Activated CD8-positive, alpha-beta memory T cell treated with anti-CD3 and anti-CD28 coated beads, Interleukin-2, amount 10 ng/mL, durations not matched to agents 7 days and 5 days (primary cell): Measurements from ENCODE around the gene QRICH1. TPM values are rescaled to one million over a fixed set of nuclear protein-coding genes. Genes with fewer than 3 reads are reported as not detected.

Source experiments
- ATAC-seq: fragments of 150-1000 bp; cut with Tn5 transposase; one replicate; pipeline ENCODE4 v1.10.0; 2021; ENCODE audit warnings: moderate library complexity
- CTCF ChIA-PET: fragments of 350-600 bp; sonication (Branson Sonifier 250); formaldehyde crosslinking; loops from one replicate; lab custom pipeline; 2021; ENCODE audit warnings: antibody characterized with exemption; lab: Charles Lee
- DNase-seq: peaks from one replicate; pipeline ENCODE4 v3.0.0-alpha.2; 2020
- H3K27ac Mint-ChIP-seq: one replicate; pipeline ENCODE4 v1.8.0; 2021; ENCODE audit warnings: mild to moderate bottlenecking, mixed read lengths
- H3K27me3 Mint-ChIP-seq: one replicate; pipeline ENCODE4 v1.8.0; 2021; ENCODE audit warnings: mixed read lengths
- H3K36me3 Mint-ChIP-seq: one replicate; pipeline ENCODE4 v1.8.0; 2021; ENCODE audit warnings: mild to moderate bottlenecking, mixed read lengths
- H3K4me1 Mint-ChIP-seq: one replicate; pipeline ENCODE4 v1.8.0; 2021; ENCODE audit warnings: mixed read lengths
- H3K4me3 Mint-ChIP-seq: one replicate; pipeline ENCODE4 v1.8.0; 2021; ENCODE audit warnings: mild to moderate bottlenecking, moderate library complexity, mixed read lengths
- H3K9me3 Mint-ChIP-seq: one replicate; pipeline ENCODE4 v1.8.0; 2022; ENCODE audit warnings: low read depth, mixed read lengths
- total RNA-seq, 2 experiments: library from RNA; stranded (reverse); gene quantifications; one replicate each; pipeline ENCODE4 v1.2.3, GENCODE V29; 2021

The QRICH1 gene
- total RNA-seq, 2 experiments from 2014 or later, result 142 to 149 TPM

DNA sequence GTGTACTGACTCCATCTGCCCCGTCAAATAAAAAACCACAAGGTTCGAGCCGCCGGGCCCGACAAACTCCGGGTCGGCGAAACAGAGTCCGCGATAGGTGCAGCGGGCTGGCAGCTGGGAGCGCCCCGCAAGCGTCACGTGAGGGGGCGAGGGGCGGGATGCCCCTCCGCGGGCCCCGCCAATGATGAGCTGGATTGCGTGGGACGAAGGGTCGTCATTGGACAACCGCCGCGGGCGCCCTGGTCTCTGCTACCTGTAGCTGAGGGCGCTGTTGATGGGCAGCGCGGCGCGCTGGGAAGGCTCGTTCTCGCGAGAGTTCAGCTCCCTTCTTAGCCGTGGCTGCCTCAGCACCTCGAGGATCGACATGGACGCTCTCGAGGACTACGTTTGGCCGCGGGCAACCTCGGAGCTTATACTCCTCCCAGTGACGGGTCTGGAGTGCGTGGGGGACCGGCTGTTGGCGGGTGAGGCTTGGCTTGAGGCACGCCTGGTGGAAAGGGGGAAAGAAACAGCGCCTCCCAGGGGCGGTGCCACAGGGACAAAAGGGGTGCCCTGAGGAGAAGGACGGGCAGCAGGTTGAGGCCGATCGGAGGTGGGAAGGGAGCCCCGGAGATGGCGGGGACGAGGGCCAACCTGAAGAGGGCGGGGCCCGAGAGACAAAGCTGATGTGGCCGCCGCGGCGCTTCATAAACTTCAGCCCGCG lies 86.7 kb downstream of the QRICH1 start, which contains the start of gene WDR6:
Gene WDR6 (plus strand): TSS at position 324 of the 703 bp plus-strand sequence. CDS start 41 bp downstream, at position 365.
- ATAC-seq, result peak; percentile 91
- H3K9me3 Mint-ChIP-seq, result no peaks in the 10 kb centered on the region
- H3K27me3 Mint-ChIP-seq, result no peaks in the 10 kb centered on the region
- H3K27ac Mint-ChIP-seq, result peak within 1 kb of the TSS; percentile 95
- peaks cover 7% of the 10 kb centered on the region for H3K36me3 Mint-ChIP-seq
- H3K4me3 Mint-ChIP-seq, result peak within 1 kb of the TSS; percentile 87
- CTCF ChIA-PET, result interaction anchor here (0.6 to 5.6 kb wide), 20 partner anchors 8 to 606 kb away, joined by 3 to 127 read pairs (median 4); partner anchors contain the start of genes ARIH2, DALRD3, IMPDH2 and KLHDC8B
- peak; percentile 99 for DNase-seq
- H3K4me1 Mint-ChIP-seq, result peaks cover 23% of the 10 kb centered on the region

DNA sequence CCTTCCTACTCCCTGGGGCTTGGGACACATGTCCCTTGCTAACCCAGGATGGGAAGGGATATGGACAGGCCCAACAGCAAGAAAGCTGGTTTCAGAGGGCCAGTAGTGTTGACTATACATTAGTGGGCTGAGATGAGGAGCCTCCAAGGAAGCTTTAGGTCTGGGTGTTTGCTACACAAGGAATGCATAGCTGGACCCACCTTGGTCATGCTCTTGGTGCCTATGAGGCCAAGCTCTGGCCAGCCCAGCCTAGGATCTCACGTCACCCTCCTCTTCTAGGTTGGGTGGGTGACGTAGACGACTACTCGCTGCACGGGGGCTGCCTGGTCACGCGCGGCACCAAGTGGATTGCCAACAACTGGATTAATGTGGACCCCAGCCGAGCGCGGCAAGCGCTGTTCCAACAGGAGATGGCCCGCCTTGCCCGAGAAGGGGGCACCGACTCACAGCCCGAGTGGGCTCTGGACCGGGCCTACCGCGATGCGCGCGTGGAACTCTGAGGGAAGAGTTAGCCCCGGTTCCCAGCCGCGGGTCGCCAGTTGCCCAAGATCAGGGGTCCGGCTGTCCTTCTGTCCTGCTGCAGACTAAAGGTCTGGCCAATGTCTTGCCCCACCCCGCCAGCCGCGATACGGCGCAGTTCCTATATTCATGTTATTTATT lies 87.3 kb downstream of the QRICH1 start:
- no peaks in the 10 kb centered on the region for H3K9me3 Mint-ChIP-seq
- DNase-seq (no peak), ATAC-seq (no peak)
- H3K4me1 Mint-ChIP-seq, result peaks cover 20% of the 10 kb centered on the region
- peaks cover 2% of the 10 kb centered on the region for H3K36me3 Mint-ChIP-seq
- H3K27ac Mint-ChIP-seq, result peak overlapping the region; percentile 95
- H3K27me3 Mint-ChIP-seq, result no peaks in the 10 kb centered on the region
- CTCF ChIA-PET, result interaction anchor here (0.7 to 5.6 kb wide), 19 partner anchors 9 to 606 kb away, joined by 3 to 127 read pairs (median 4); partner anchors contain the start of genes ARIH2, DALRD3, IMPDH2 and KLHDC8B
- peak overlapping the region; percentile 87 for H3K4me3 Mint-ChIP-seq

DNA sequence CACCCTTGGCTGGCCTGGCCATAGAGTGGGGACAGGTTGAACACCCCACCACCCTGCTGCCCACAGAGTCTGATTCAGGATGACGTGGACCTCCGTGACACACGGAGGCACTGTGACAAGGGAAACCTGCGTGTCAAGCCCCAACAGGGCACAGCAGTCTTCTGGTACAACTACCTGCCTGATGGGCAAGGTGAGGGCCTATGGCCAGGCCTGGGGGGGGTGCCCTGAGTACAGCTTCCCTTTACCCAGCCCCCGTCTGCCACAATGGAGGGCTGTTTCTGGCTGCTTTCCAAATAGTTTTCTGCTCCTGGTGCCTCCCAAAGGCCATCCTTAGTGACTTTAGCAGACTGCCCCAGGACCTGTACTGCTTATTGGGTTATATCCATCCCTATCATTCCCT lies 87.9 kb downstream of the QRICH1 start:
- DNase-seq, result no peak
- Mint-ChIP-seq H3K27ac (peak overlapping the region; percentile 95), H3K4me3 (peak overlapping the region; percentile 87), H3K4me1 (peaks cover 20% of the 10 kb centered on the region), H3K27me3 (no peaks in the 10 kb centered on the region), H3K9me3 (no peaks in the 10 kb centered on the region), H3K36me3 (peaks cover 2% of the 10 kb centered on the region)
- CTCF ChIA-PET, result interaction anchor here (2.6 to 5.6 kb wide), 3 partner anchors 9 to 16 kb away, joined by 16 to 127 read pairs (median 101); partner anchors contain the start of genes DALRD3, NDUFAF3 and P4HTM
- ATAC-seq, result no peak

DNA sequence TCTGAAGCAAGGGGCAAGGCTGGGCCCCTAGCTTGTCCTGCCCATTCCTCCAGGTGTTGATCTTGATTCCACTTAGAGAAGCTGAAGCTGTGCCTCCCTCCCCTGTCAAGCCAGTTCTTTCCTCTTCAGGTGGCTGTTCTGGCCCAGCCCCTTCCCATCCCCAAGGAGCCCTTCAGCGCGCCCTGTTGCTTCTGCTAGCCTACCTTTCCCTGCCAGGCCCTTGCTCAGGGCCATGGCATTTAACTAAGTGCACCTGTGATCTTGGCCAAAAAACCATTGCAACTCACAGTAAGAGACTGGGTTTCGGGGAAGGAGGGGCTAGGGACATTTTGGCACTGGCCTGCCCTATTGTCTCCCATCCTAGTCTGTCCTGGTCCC lies 88.6 kb downstream of the QRICH1 start:
- Mint-ChIP-seq H3K4me1 (peaks cover 20% of the 10 kb centered on the region), H3K27me3 (no peaks in the 10 kb centered on the region), H3K9me3 (no peaks in the 10 kb centered on the region), H3K36me3 (peaks cover 2% of the 10 kb centered on the region), H3K27ac (no peak overlapping the region), H3K4me3 (no peak overlapping the region)
- CTCF ChIA-PET, result interaction anchor here (5.6 kb wide), 2 partner anchors 14 to 15 kb away, joined by 101 to 127 read pairs; partner anchors contain the start of genes DALRD3, NDUFAF3 and P4HTM
- ATAC-seq (no peak), DNase-seq (no peak)

DNA sequence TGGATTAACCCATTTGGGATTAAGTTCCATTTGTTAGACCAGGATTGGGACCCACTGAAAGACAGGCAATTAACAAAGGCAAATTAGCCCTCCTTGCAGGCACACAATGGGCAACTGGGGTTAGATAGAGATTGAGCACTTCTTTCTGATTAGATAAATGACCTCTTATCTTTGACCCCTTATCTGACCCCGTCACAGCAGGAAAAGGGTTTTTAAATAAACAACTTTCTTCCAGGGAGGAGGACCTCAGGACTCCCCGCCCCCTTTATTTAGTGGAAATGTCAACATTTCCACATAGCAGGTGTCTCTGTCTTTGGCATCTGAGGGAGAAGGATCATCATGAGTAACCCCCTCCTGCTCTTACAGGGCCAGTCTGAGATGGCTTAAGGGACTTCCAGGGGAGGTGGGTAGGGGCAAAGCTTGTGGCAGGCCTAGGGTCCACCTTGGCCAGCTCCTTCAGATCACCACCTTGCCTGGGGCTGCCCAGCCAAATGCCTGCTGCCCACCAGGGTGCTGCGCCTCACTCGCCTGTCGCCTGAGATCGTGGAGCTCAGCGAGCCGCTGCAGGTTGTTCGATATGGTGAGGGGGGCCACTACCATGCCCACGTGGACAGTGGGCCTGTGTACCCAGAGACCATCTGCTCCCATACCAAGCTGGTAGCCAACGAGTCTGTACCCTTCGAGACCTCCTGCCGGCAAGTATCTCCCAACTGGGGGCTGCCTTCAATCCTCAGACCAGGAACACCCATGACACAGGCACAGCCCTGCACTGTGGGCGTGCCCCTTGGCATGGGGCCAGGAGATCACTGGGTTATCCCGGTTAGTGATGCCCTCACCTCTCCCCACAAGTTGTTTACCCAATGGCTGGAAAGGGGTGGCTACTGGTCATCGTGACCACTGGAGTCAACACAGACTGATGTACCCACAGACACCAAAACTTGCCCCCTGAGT lies 89.2 kb downstream of the QRICH1 start:
- DNase-seq (no peak), ATAC-seq (no peak)
- Mint-ChIP-seq H3K4me1 (peaks cover 20% of the 10 kb centered on the region), H3K27me3 (no peaks in the 10 kb centered on the region), H3K27ac (no peak overlapping the region), H3K9me3 (no peaks in the 10 kb centered on the region), H3K36me3 (peaks cover 2% of the 10 kb centered on the region), H3K4me3 (no peak overlapping the region)
- CTCF ChIA-PET, result interaction anchor here (5.6 kb wide), 2 partner anchors 14 to 15 kb away, joined by 101 to 127 read pairs; partner anchors contain the start of genes DALRD3, NDUFAF3 and P4HTM

DNA sequence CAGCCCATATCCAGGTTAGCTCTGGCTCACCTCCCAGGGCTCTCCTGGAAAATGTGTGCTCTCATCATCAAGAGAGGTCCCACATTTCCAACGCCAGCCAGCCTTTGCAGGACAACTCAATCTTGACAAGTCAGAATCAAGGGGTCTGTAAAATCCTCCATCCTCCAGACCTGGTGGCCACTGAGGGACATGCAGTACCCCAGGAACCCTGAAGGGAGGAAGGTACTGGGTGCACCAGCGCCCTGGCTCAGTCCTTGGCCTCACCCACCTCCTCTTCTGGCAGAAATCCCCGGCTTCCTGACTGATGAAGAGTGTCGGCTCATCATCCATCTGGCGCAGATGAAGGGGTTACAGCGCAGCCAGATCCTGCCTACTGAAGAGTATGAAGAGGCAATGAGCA lies 92.7 kb downstream of the QRICH1 start:
- ATAC-seq, result no peak

DNA sequence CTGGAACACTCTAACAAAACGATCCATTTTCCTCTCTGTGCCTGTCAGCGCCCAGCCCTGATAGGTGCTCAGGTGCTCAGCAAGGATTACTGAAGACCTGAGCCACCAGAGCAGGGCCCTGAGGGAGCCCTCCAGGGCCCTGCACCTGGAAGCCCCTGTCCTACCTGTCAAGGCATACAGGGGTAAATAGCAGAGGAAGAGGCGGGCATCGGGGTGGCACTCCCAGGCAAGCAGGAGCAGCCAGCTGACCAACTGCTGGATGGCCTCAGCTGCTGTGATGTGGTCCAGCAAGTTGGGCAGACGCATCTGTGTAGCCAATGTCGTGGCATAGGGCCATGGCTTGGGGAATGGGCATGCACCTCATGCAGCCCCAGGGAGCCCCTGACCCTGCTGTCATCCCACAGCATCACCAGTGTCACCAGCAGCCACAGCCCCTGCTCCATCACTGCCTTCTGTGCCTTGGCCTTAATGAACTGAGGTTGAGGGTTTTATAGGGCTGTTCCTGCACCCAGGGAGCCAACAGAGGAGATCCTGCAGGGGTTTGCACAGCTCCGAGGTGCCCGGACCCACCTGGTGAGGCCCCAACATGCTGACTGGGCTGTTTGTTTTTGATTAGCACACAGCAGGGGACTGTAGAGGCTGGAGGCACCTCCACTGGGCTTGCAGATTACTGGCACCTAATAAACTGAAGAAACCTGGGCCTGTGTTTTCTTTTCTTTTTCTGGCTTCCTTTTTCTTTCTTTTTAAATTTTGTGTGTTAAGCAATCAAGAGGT lies 94.6 kb downstream of the QRICH1 start:
- DNase-seq, result no peak
- H3K27me3 Mint-ChIP-seq, result no peaks in the 10 kb centered on the region
- peaks cover 13% of the 10 kb centered on the region for H3K4me1 Mint-ChIP-seq
- H3K4me3 Mint-ChIP-seq, result no peak overlapping the region
- ATAC-seq, result no peak
- H3K9me3 Mint-ChIP-seq, result no peaks in the 10 kb centered on the region
- peaks cover 5% of the 10 kb centered on the region for H3K36me3 Mint-ChIP-seq
- CTCF ChIA-PET, result interaction anchor here (1.3 kb wide), 1 partner anchor 11 kb away, joined by 6 read pairs; no protein-coding TSS in a partner anchor
- no peak overlapping the region for H3K27ac Mint-ChIP-seq

More for the DNA sequence above, 92.7 kb downstream of the QRICH1 start:
- CTCF ChIA-PET, result interaction anchor here (1.2 kb wide), 1 partner anchor 10 kb away, joined by 4 read pairs; no protein-coding TSS in a partner anchor
- H3K36me3 Mint-ChIP-seq, result no peaks in the 10 kb centered on the region
- no peak overlapping the region for H3K4me3 Mint-ChIP-seq
- peak overlapping the region; percentile 39 for H3K27ac Mint-ChIP-seq
- H3K27me3 Mint-ChIP-seq, result no peaks in the 10 kb centered on the region
- no peaks in the 10 kb centered on the region for H3K9me3 Mint-ChIP-seq
- DNase-seq, result no peak
- peaks cover 3% of the 10 kb centered on the region for H3K4me1 Mint-ChIP-seq

DNA sequence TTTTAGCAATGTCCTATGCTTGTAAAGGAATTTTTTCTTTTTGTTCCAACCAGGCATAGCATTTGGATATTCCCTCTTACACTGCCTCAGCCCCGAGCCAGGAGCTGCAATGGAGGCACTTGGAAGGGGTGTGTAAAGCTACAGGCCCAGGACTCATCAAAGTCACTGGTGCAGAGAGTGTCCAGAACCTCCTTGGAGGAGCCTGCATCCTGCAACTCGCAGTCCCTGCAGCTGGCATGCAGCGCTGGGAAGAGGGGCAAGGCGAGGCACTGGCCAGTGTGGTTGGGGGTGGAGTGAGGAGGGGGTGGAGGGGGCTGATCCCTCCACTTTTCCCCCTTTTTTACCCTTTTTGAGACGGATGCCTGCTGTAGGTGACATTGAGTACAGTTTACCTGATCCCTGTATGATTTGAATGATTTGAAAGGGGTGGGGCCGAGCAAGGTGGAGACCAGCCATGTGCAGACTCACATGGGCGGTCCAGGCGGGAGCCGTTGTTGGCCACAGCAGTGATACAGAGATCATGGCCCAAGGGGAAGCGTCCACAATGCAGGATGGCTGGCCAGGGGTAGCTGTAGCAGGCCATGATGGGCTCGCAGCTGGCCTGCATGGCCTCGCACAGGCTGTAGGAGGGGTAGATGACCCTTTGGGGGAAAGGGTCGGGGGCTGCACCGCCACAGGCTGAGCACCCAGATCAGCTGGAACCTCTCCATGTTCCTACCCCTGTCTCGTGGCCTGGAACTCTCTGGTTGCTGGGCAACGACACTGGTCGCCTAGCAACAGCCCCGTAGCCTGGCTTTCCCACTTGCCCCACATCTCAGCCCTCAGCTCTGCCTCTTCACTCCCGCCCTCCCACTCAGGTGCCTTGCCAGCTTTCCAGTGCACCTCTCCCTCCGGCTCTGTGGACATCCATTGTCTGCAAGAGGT lies 95.9 kb downstream of the QRICH1 start:
- peaks cover 22% of the 10 kb centered on the region for H3K4me1 Mint-ChIP-seq
- H3K9me3 Mint-ChIP-seq, result no peaks in the 10 kb centered on the region
- DNase-seq (no peak), ATAC-seq (no peak)
- H3K4me3 Mint-ChIP-seq, result no peak overlapping the region
- H3K27me3 Mint-ChIP-seq, result no peaks in the 10 kb centered on the region
- CTCF ChIA-PET, result interaction anchor here (0.8 to 3.5 kb wide), 4 partner anchors 9 to 13 kb away, joined by 3 to 16 read pairs (median 4); partner anchors contain the start of gene WDR6
- H3K36me3 Mint-ChIP-seq, result peaks cover 7% of the 10 kb centered on the region
- H3K27ac Mint-ChIP-seq, result no peak overlapping the region

DNA sequence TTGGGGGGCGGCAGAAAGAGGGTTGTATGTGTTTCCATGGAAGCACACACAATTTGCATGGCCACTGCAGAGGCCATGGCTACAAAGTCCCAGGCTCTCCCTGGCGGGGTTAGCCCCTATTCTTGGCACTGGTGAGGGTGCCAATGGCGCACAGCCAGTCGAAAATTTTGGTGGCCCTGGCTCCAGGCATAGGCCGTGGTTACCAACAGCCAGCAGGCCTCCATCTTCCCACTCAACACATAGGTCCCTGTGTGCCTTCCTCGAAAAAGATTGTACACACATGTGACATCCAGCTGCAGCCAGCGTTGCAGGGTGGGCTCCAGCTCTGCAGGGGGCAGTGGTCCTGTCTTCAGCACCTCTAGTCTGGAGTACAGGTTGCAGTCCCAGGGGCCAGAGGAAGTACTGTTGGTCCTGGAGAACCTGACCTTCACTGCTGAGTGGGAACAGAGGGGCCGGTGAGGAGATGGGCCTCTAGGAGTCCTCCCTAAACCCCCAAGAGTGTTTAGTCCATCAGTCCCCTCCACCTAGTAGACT lies 96.7 kb downstream of the QRICH1 start:
- ATAC-seq (no peak), DNase-seq (no peak)
- Mint-ChIP-seq H3K27ac (no peak overlapping the region), H3K36me3 (peaks cover 7% of the 10 kb centered on the region), H3K9me3 (no peaks in the 10 kb centered on the region), H3K4me1 (peaks cover 25% of the 10 kb centered on the region), H3K27me3 (no peaks in the 10 kb centered on the region), H3K4me3 (no peak overlapping the region)
- CTCF ChIA-PET, result interaction anchor here (0.9 to 3.5 kb wide), 4 partner anchors 8 to 16 kb away, joined by 3 to 16 read pairs (median 3); partner anchors contain the start of gene WDR6

DNA sequence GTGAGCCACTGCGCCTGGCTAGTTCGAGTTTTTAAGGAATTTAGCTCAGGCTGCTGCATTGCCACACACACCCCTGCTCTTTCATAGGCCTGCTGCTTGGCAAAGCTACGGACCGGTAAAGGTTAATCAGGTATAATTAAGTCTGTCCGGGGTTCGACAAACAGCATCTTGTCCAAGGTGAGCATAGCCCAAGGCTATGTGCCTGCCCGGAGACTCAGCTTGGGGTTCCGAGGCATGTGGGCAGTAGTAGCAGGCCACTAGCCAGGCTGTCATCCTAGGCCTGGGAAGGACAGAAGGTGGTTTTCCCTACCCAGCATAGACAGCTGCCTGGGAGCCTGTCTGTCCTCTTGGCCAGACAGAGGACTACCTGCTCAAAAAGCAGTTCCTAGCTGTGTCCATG lies 97.2 kb downstream of the QRICH1 start:
- CTCF ChIA-PET, result interaction anchor here (0.9 to 3.5 kb wide), 3 partner anchors 9 to 17 kb away, joined by 3 to 16 read pairs (median 3); partner anchors contain the start of gene WDR6
- Mint-ChIP-seq H3K27me3 (no peaks in the 10 kb centered on the region), H3K4me3 (no peak overlapping the region), H3K27ac (no peak overlapping the region), H3K9me3 (no peaks in the 10 kb centered on the region), H3K4me1 (peaks cover 30% of the 10 kb centered on the region), H3K36me3 (peaks cover 9% of the 10 kb centered on the region)
- no peak for ATAC-seq
- no peak for DNase-seq

DNA sequence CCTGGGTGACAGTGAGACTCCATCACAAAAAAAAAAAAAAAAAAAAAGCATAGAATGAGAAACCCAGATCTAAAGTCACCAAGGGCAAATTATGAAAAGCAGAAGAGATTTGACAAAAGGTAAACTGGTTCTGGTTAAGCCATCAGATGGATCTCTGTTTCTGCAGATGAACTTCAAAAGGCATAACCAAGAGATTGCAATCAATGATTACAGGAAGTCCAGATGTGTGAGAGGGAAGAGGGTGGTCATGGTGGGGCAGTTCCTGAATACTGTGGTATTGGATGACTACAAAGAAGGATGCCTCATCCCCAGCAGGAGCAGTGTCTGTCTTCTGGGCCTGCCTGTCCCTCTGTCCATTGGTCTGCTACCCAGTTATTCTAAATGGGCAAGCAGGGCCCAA lies 100.0 kb downstream of the QRICH1 start:
- ATAC-seq (no peak), DNase-seq (no peak)
- H3K4me1 Mint-ChIP-seq, result peaks cover 46% of the 10 kb centered on the region
- no peaks in the 10 kb centered on the region for H3K27me3 Mint-ChIP-seq
- no peaks in the 10 kb centered on the region for H3K9me3 Mint-ChIP-seq
- peak overlapping the region; percentile 54 for H3K27ac Mint-ChIP-seq
- no peak overlapping the region for H3K4me3 Mint-ChIP-seq
- H3K36me3 Mint-ChIP-seq, result peaks cover 10% of the 10 kb centered on the region
- CTCF ChIA-PET, result interaction anchor here (0.8 to 9.4 kb wide), 2 partner anchors 13 to 99 kb away, joined by 3 to 127 read pairs; partner anchors contain the start of gene WDR6
